Central memory CD4-positive, alpha-beta T cell (primary cell): ENCODE data around the gene NPB.

Experiments used
- DNase-seq: peaks from one replicate; pipeline ENCODE4 v3.0.0; 2022

Gene NPB

DNA sequence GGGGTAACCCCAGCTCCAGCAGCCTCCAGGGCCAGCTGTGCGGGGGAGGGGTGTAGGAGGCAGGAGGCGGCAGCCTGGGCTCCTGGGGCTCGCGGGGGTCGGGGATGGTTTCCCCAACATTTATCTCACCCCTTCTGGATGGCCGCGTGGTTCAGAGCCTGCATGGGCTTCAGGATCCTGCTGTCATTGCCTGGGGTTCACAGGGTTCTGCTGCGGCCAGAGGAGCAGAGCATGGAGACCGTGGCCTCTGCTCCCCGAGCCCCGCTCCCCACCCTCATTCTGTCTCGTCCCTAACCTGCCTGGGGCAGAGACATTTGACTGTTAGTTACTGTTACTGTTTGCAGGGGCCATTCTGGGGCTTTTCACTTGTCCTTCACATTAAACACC lies 40.1 kb downstream of the NPB start:
- no peak for DNase-seq

DNA sequence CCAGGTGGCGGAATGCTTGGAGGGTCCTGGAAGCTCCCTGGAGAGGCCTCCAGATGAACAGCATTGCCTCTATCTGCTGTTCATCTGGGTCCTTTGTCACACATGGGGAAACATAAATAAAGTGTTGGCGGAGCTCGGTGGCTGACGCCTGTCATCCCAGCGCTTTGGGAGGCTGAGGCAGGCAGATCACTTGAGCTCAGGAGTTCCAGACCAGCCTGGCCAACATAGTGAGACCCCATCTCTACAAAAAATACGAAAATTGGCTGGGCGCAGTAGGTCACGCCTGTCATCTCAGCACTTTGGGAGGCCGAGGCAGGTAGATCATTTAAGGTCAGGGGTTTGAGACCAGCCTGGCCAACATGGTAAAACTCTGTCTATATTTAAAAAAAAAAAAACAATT lies 42.8 kb downstream of the NPB start:
- no peak for DNase-seq

DNA sequence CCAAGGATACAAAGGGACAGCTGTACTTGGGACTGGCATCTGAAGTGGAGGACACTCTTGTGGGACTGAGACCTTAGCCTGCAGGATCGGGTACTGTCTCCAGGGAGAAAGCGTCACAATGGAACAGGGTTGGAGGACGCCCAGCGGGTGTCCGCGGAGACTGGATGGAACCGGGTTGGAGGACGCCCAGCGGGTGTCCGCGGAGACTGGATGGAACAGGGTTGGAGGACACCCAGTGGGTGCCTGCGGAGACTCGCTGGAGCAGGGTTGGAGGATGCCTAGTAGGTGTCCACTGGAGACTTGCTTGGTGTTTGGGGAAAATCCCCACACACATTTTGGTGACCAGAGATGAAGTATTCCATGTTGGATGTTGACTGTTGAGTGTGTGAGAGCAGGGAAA lies 45.2 kb downstream of the NPB start, which contains the start of gene MYADML2:
TSS of gene MYADML2 (minus strand) at position 45 of the 400 bp plus-strand sequence. CDS start 5,492 bp downstream, outside the sequence.
- no peak for DNase-seq

DNA sequence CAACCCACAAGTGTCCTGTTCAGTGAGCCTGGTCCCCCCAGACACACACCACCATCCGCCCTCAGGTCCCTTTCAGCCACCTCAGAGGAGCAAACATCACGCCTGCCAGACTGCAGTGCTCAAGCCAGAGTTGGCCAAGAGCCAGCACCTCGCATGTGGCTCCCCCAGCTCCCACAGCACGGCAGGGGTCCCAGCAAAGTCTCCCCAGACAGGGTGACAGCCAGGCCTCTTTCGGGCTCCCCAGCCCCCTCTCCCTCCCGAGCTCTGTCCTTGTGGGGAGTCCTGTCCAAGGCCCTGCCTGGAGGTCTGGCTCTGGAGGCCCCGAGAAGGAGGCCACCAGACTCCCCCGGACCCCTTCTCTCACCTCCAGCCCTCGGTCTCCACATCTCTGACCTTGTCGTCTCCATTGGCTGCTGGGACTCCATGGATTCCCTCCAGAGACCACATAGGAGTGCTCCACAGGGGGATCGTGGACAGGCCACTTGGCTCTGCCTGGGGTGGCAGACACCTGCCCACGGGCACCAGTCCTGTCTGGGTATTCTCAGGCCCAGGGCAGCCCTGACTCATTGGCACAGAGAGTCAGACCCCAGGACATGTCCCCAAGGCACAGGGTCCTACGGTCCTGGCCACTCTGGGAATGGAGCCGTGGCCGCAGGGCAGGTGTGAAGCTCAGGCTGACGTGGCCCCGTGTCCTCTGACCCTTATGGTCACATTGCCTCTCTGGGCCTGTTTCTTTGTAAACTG lies 46.8 kb downstream of the NPB start:
- DNase-seq: no peak

DNA sequence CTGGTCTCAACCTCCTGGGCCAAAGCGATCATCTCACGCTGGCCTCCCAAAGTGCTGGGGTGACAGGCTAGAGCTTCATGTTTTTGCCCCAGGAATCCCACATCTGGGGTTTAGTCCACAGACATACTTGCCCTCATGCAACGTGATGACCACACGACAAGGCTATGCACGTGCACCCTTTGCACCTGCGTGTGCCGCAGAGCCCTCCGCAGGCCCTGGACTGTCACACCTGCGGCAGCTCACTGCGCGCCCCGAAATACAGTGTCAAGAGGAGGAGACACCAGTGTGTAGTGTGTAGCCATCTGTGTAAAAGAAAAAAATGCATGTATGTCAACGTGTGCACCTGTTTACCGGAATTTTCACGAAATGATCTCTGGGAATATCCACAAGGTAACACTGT lies 48.5 kb downstream of the NPB start:
- no peak for DNase-seq

DNA sequence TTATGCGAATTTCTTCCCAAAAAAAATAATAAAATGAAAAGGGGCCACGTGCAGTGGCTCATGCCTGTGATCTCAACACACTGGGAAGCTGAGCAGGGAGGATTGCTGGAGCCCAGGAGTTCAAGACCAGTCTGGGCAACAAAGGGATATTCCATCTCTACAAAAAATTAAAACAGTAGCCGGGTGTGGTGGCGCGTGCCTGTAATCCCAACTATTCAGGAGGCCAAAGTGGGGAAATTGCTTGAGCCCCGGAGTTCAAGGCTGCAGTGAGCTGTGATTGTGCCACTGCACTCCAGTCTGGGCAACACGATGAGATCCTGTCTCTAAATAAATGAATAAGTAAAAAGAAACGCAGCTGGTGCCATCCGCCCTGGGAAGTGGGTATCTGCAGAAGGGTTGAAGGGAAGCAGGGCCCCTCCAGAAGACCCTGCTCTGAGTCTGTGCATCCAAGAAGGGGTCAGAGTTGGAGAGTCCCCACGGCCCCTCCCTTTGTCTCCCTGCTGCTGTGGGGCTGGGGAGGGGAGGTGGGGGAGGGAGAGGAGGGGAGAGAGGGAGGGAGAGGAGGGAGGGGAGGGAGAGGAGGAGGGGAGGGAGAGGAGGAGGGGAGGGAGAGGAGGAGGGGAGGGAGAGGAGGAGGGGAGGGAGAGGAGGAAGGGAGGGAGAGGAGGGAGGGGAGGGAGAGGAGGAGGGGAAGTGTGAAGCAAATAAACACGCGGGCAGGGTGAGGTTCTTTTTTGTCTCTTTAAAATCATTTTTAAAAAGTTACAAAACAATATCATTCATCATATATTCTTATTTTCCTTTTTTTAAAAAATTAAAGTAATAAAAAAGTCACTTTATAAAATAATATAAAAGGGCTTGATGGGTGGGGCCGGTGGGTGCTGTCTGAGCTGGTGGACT lies 50.0 kb downstream of the NPB start:
- no peak for DNase-seq
